HG02588 (cell line): ENCODE data around the gene IFNG.
"Not testable (repeated sequence)": the region's sequence is repeated elsewhere in the genome, so short reads cannot be mapped to it uniquely, and the experiment has no call there.

Source experiments
- ATAC-seq: cut with Tn5 transposase; IDR thresholded peaks from one replicate; pipeline ENCODE4 v1.9.1; 2021; ENCODE audit warnings: mild to moderate bottlenecking, moderate library complexity; ENCODE audit not compliant: unreplicated experiment

The IFNG gene

GRCh38 chr12:68159681-68160304 lies at the start of gene IFNG:
Gene IFNG (minus strand): TSS chr12:68159740. CDS start chr12:68159615, 125 bp downstream.
- no peak for ATAC-seq

- ATAC-seq, result not testable (repeated sequence)
These were observed 49.6 kb upstream of the IFNG start for GRCh38 chr12:68209048-68209728.

- ATAC-seq, result no peak
These were observed 47.7 kb upstream of the IFNG start for GRCh38 chr12:68207276-68207675.

DNA sequence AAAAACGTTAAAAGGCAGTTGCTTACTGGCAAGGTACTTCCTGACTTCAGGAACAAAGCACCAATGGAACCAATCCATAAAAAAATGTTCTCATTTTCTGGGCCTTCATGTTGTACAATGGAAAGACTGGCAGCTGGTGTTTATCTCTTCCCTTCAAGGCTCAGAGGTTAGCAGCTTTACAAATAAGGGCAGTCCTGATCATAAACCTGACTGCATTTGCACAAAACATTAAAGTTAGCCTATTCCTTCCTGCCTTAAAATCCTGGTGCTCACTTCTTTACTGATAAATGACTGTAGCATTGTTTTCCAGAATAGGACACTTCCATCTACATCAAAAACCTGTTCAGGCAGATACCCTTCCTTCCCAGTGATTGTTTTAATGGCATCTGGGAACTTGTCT lies 46.9 kb upstream of the IFNG start:
- no peak for ATAC-seq

GRCh38 chr12:68203460-68203875 lies 43.9 kb upstream of the IFNG start:
- ATAC-seq, result no peak

- no peak for ATAC-seq
These were observed 41.3 kb upstream of the IFNG start for GRCh38 chr12:68200854-68201253.

- no peak for ATAC-seq
These were observed 39.6 kb upstream of the IFNG start for GRCh38 chr12:68199127-68199526.

GRCh38 chr12:68198507-68199086 lies 39.1 kb upstream of the IFNG start:
- ATAC-seq, result no peak

GRCh38 chr12:68190301-68190700 lies 30.8 kb upstream of the IFNG start:
- ATAC-seq, result no peak

- ATAC-seq, result no peak
These were observed 30.3 kb upstream of the IFNG start for GRCh38 chr12:68189821-68190242.

GRCh38 chr12:68185598-68185997 lies 26.1 kb upstream of the IFNG start:
- no peak for ATAC-seq

DNA sequence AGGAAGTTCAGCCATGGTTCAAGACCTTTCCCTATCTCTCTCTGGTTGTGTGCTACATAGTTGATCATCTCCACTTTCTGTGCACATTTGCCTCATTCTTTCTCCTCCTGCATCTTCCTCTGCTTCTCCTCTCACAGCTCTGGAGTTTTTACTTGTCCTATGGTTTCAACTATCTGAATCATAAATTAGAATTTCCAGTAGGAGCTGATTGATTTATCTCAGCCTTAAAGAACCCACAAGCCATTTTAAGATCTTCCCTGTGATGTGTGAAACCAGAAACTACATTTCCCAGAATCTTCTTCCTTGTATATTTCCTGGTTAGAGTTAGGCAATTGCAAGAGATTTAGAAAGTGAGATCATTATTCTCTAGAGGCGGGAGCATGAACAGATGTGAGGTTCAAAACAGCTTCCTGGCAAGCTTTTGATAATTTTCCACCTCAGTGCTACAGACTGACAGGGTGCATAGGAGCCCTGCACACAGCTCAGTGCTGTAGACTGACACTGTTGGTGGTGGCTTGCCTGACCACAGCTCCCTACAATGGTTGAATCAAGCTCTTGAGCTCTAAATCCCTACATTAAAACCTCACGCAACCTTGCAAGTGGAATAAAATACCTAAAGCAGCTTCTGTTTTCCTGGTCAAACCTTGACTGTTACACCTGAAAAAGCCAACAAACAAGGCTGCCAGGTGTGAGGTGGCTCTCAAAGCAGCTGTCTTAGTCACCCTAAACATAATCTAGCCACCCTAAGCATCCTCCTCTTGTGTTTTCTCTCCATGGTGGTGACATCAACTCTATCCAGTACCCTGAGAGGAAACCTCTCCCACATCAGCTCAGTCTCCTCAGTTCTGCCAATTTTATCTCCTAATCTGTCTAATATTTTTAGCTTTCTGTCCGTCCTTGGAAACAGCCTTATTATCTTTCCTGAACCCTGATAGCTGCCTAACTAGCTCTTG lies 21.5 kb upstream of the IFNG start:
- no peak for ATAC-seq

DNA sequence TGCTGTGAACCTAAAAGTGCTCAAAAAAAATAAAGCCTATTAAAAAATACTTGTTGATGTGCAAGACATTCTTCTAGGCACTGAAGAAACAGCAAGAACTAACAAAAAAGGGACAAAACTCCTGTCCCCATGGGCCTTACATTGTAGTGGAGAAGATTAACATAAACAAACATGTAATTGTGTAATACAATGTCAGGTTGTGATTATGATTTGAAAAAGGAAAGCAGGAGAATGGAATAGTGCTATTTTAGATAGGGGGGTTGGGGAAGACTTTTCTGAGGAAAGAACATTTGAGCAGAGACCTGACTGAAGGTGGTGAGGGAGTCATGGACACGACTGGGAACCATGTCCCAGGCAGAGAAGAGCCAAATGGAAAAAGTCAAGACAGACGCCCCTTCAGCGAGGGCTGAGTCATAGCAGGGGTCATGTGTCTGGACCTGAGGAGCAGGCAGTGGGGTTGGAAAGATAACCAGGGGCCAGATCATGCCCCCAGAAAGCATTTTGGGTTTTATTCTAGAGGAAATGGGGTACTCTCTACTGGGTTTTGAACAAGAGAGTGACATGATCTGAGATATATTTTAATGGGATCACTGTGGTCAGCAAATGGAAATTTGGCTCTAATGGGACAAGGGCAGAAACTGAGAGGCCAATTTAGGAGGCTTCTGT lies 19.4 kb upstream of the IFNG start:
- ATAC-seq, result no peak

DNA sequence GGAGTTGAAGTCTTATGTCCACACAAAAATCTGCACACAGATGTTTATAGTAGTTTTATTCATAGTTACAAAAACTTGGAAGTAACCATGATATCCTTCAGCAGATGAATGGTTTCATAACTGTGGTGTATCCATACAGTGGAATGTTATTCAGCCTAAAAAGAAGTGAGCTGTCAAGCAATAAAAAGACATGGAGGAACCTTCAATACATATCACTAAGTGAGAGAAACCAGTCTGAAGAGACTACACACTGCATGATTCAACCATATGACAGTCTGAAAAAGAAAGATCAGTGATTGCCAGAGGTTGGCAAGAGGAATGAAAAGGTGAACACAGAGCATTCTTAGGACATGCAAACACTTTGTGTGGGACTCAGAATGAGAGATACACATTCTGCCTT lies 18.6 kb upstream of the IFNG start:
- no peak for ATAC-seq

- ATAC-seq, result no peak
These were observed 18.0 kb upstream of the IFNG start for GRCh38 chr12:68177562-68177961.

GRCh38 chr12:68176257-68176656 lies 16.7 kb upstream of the IFNG start:
- no peak for ATAC-seq

DNA sequence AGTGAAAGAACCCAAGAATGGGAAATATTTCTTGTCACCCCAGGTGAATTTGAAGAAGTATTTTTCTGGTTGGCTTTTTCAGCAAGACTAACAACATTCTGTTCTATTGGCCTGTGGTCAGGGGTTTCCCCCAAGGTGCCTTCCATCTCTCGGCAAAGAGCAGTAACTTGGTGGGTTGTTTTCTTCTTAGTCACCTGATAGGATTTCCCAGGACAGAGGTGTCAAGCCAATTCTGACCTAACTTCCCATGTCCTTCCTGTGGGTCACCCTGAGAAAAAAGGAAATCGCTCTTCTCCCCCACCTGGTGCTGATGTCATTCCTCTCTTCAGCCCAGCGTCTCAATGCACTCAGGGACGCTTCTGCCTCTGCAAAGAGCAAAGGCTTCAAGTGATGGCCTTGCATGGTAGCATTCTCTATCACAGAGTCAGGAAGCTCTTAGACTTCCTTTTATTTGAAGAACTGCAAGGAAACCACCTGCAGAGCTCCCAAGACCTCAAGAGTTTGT lies 16.1 kb upstream of the IFNG start:
- peak; percentile 81 for ATAC-seq

DNA sequence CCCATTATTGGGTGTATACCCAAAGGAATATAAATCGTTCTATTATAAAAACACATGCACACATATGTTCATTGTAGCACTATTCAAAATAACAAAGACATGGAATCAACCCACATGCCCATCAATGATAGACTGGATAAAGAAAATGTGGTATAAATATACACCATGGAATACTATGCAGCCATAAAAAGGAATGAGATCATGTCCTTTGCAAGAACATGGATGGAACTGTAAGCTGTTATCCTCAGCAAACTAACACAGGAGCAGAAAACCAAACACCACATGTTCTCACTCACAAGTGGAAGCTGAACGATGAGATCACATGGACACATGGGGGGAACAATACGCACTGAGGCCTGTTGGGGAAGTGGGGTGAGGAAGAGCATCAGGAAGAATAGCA lies 15.2 kb upstream of the IFNG start:
- ATAC-seq, result not testable (repeated sequence)

- no peak for ATAC-seq
These were observed 14.3 kb upstream of the IFNG start for GRCh38 chr12:68173792-68174191.

DNA sequence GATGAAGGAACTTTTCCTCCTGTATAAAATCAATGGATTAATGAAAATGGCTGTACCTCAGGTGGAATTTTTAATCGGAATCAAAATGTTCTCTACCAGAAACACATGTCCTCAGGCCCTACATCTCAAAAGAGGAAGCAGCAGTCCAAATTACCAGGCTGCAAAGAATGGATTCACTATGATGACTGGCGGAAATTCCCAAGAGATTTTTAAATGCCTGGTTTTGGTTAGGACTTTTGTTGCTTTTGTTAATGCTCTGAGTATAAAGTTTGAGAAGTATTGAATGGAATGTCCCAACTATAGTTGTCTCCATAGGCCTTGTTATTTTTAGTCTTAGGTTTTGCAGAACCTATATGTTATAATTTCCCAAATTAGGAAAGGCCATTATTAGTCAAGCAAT lies 11.2 kb upstream of the IFNG start:
- ATAC-seq, result no peak
